ENCODE measurements around the gene ADTRP.

DNA sequence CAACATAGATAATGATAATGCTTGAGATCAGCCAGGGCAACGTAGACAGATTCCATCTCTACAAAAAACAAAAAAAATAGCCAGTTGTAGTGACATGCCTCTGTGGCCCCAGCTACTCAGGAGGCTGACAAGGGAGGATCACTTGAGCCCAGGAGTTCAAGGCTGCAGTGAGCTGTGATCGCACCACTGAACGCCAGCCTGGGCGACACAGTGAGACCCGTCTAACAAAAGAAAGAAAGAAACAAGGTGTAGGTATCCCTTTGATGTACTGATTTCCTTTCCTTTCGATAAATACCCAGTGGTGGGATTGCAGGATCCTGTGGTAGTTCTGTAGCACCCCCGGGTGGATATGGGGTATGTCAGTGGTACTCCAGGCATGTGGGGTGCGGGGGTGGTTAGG, 48.2 kb upstream of the ADTRP start:
- TF ChIP-seq ZNF292 (CRISPR knock-in tag; IDR thresholded peaks at IDR 0.05; ENCODE audit: borderline replicate concordance, low read depth): no peak
- no peak for TF ChIP-seq EEA1 (CRISPR knock-in tag; IDR thresholded peaks at IDR 0.05; ENCODE audit: borderline replicate concordance)
- no peak for TF ChIP-seq CTCF (CRISPR knock-in tag; IDR thresholded peaks at IDR 0.05)
- no peak for TF ChIP-seq ZKSCAN1 (IDR thresholded peaks at IDR 0.05; ENCODE audit: low read length)
- TF ChIP-seq CBX5 (CRISPR knock-in tag; IDR thresholded peaks at IDR 0.05; ENCODE audit: borderline replicate concordance): no peak
- TF ChIP-seq CREB3 (CRISPR knock-in tag; IDR thresholded peaks at IDR 0.05): no peak
- TF ChIP-seq SRSF1 (optimal IDR thresholded peaks at IDR 0.05; ENCODE audit: low read depth, low read length): no peak
- TF ChIP-seq, protein P1, sequence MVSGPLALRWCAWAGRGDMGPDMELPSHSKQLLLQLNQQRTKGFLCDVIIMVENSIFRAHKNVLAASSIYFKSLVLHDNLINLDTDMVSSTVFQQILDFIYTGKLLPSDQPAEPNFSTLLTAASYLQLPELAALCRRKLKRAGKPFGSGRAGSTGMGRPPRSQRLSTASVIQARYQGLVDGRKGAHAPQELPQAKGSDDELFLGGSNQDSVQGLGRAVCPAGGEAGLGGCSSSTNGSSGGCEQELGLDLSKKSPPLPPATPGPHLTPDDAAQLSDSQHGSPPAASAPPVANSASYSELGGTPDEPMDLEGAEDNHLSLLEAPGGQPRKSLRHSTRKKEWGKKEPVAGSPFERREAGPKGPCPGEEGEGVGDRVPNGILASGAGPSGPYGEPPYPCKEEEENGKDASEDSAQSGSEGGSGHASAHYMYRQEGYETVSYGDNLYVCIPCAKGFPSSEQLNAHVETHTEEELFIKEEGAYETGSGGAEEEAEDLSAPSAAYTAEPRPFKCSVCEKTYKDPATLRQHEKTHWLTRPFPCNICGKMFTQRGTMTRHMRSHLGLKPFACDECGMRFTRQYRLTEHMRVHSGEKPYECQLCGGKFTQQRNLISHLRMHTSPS (CRISPR knock-in tag; IDR thresholded peaks at IDR 0.05; ENCODE audit: low read depth): no peak
- TF ChIP-seq POLR2A (IDR thresholded peaks at IDR 0.05; ENCODE audit: insufficient read depth in 1 of 2, low read depth in 2 of 2, low read length in 2 of 2): no peak
- no peak for TF ChIP-seq RAD21 (CRISPR knock-in tag; IDR thresholded peaks at IDR 0.05)
- TF ChIP-seq, protein P2, sequence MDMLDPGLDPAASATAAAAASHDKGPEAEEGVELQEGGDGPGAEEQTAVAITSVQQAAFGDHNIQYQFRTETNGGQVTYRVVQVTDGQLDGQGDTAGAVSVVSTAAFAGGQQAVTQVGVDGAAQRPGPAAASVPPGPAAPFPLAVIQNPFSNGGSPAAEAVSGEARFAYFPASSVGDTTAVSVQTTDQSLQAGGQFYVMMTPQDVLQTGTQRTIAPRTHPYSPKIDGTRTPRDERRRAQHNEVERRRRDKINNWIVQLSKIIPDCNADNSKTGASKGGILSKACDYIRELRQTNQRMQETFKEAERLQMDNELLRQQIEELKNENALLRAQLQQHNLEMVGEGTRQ (IDR thresholded peaks at IDR 0.05; ENCODE audit: low read depth, low read length): no peak
- TF ChIP-seq, protein P2 (CRISPR knock-in tag; IDR thresholded peaks at IDR 0.05; ENCODE audit: borderline replicate concordance): no peak
- TF ChIP-seq ZNF232 (CRISPR knock-in tag; IDR thresholded peaks at IDR 0.05; ENCODE audit: borderline replicate concordance): no peak
- TF ChIP-seq PREB (CRISPR knock-in tag; IDR thresholded peaks at IDR 0.05): no peak

Measured in HepG2 (cell line).